ENCODE data around the gene CCDC51.

DNA sequence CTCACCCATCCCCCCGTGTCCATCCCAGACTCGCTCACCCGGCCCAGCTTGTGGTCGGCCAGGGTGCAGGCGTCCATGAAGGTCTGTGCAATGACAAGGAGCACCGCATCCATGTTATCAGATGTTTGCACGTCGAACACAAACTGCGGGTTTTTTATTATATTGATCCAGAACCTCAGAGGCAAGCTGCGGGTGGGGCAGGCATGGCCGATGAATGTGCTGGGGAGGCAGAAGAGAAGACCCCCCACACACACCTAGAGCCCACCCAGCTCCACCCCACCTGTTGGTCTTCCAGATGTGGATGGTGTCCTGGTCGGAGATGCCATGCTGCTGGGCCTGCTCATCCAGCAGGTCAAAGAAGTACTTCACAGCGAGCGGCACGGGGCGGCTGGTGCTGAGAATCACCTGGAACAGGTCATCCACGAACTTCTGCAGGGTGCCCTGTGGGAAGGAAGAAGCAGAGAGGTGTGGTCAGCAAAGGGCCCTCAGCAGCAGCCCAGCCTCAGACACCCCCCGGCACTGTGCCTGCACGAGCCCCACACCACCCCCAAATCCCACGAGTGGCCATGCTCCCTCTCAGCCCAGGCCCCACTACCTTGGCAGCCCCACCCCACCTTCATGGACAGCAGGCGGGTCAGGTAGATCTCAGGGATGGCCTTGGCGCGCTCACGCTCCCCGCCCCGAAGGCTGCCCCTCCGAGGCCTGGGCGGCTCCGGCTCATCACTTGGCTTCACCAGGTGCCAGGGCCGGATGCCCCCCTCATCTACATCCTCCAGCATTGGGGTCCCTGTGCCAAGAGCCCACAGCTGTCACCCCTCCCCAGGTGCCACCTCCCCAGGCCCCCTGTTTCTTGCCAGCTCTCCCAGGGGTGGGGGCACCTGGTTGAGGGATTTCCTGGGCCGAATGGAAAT is 30.4 kb downstream of the CCDC51 start:
- TF ChIP-seq, protein P1, sequence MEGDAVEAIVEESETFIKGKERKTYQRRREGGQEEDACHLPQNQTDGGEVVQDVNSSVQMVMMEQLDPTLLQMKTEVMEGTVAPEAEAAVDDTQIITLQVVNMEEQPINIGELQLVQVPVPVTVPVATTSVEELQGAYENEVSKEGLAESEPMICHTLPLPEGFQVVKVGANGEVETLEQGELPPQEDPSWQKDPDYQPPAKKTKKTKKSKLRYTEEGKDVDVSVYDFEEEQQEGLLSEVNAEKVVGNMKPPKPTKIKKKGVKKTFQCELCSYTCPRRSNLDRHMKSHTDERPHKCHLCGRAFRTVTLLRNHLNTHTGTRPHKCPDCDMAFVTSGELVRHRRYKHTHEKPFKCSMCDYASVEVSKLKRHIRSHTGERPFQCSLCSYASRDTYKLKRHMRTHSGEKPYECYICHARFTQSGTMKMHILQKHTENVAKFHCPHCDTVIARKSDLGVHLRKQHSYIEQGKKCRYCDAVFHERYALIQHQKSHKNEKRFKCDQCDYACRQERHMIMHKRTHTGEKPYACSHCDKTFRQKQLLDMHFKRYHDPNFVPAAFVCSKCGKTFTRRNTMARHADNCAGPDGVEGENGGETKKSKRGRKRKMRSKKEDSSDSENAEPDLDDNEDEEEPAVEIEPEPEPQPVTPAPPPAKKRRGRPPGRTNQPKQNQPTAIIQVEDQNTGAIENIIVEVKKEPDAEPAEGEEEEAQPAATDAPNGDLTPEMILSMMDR (IDR thresholded peaks at IDR 0.05), result no peak
- no peak for TF ChIP-seq POLR2AphosphoS5 (IDR thresholded peaks at IDR 0.05)
- no peak for TF ChIP-seq POLR2A (IDR thresholded peaks at IDR 0.05)
